Body of pancreas (tissue), 4 donors: ENCODE results near the gene TMPRSS9. TPM values are rescaled to one million over a fixed set of nuclear protein-coding genes. Genes with fewer than 3 reads are reported as not detected.

Experiments
- ATAC-seq: fragments of 150-250 bp; one replicate; pipeline ENCODE4 v1.9.1; 2016
- DNase-seq, 4 donors: peaks; one replicate each; pipeline ENCODE4 v3.0.0-alpha.2; 2019
- H3K27ac ChIP-seq, 4 donors: fragments of 200-600 bp; sonication (generic); 1 replicate in 3 of 4; 2 replicates in 1 of 4; pipeline versions ENCODE4 v1.5.1 to v1.6.1; 2016 to 2019; ENCODE audit warnings: mild to moderate bottlenecking in 1 of 4, mixed read lengths in 1 of 4, moderate library complexity in 1 of 4
- H3K27me3 ChIP-seq, 2 donors: fragments of 200-600 bp; sonication (generic); one replicate each; pipeline ENCODE4 v1.6.0; 2016; ENCODE audit warnings: mild to moderate bottlenecking in 1 of 2
- H3K36me3 ChIP-seq, 2 donors: fragments of 200-600 bp; sonication (generic); replicated peaks in 1 of 2; 2 replicates each; pipeline ENCODE4 v1.5.1; 2016; ENCODE audit warnings: low read depth in 2 of 2; ENCODE audit not compliant: insufficient read depth in 1 of 2
- H3K4me1 ChIP-seq: fragments of 200-600 bp; sonication (generic); one replicate; pipeline ENCODE4 v1.6.0; 2016
- H3K4me3 ChIP-seq, 2 donors: fragments of 200-600 bp; sonication (generic); 1 replicate in 1 of 2; 2 replicates in 1 of 2; pipeline ENCODE4 v1.5.1; 2016 to 2019
- H3K9me3 ChIP-seq, 3 donors: fragments of 200-600 bp; sonication (generic); 1 replicate in 2 of 3; 2 replicates in 1 of 3; pipeline ENCODE4 v1.5.1; 2016
- CTCF ChIP-seq, 7 experiments: fragments of 450-650 bp in 4 of 7; fragments of 200-600 bp in 3 of 7; sonication (generic) in 3 of 7; IDR thresholded peaks; one replicate each; pipeline ENCODE4 v1.5.1; 2016 to 2019; ENCODE audit warnings: antibody characterized with exemption in 7 of 7
- POLR2A ChIP-seq, 3 donors: fragments of 450-650 bp; IDR thresholded peaks; one replicate each; pipeline ENCODE4 v1.6.1; 2016; ENCODE audit warnings: antibody characterized with exemption in 3 of 3, mild to moderate bottlenecking in 2 of 3
- whole genome bisulfite sequencing, 2 donors: methylation state at CpG; one replicate each; pipeline ENCODE4 v1.1.5; 2017; 5-methylcytosine and 5-hydroxymethylcytosine counted together
- intact Hi-C: fragments of 100-400 bp; cut with DNase I; formaldehyde crosslinking; loops from one replicate; pipeline ENCODE4 v1.15.1; 2023
- total RNA-seq, 2 donors: library from RNA; depleted of rRNA; stranded (reverse); fragments of >200 nt; gene quantifications; one replicate each; pipeline ENCODE4 v1.1.0, GENCODE V29; 2016

TMPRSS9 gene
- total RNA-seq, 2 donors from 2014 or later: not detected

GRCh38 chr19:2324220-2324948, 35.7 kb upstream of the TMPRSS9 start:
- no peak overlapping the region for H3K4me3 ChIP-seq
- peaks cover 0 to 2% of the 10 kb centered on the region in 2 donors for H3K36me3 ChIP-seq
- WGBS, 2 donors: 89 to 90% methylated on average over 25 to 32 of the region's 34 CpGs
- no peak for DNase-seq
- H3K9me3 ChIP-seq: no peaks in the 10 kb centered on the region
- no peaks in the 10 kb centered on the region for H3K27me3 ChIP-seq
- TF ChIP-seq CTCF (IDR thresholded peaks at IDR 0.05): no peak
- H3K27ac ChIP-seq: no peak overlapping the region
- ATAC-seq: no peak
- intact Hi-C loops: no loop called here
- H3K4me1 ChIP-seq: peaks cover 21% of the 10 kb centered on the region

- Histone ChIP-seq H3K9me3 (no peaks in the 10 kb centered on the region), H3K27ac (no peak overlapping the region), H3K36me3 (peaks cover 0 to 2% of the 10 kb centered on the region in 2 donors), H3K4me1 (peaks cover 32% of the 10 kb centered on the region), H3K4me3 (no peak overlapping the region), H3K27me3 (no peaks in the 10 kb centered on the region)
- intact Hi-C loops: no loop called here
- ATAC-seq: no peak
- WGBS, 2 donors: 60 to 96% methylated on average over 12 to 22 of the region's 29 CpGs
- DNase-seq: no peak
- TF ChIP-seq POLR2A (IDR thresholded peaks at IDR 0.05) (no peak), CTCF (IDR thresholded peaks at IDR 0.05) (no peak)
These were observed 34.6 kb upstream of the TMPRSS9 start for GRCh38 chr19:2325281-2326046.

GRCh38 chr19:2326699-2327360, 33.2 kb upstream of the TMPRSS9 start:
- Histone ChIP-seq H3K4me3 (no peak overlapping the region), H3K9me3 (no peaks in the 10 kb centered on the region), H3K27me3 (no peaks in the 10 kb centered on the region), H3K4me1 (peaks cover 46% of the 10 kb centered on the region), H3K27ac (no peak overlapping the region), H3K36me3 (peaks cover 0 to 2% of the 10 kb centered on the region in 2 donors)
- no peak for DNase-seq
- ATAC-seq: no peak
- TF ChIP-seq CTCF (IDR thresholded peaks at IDR 0.05): no peak
- no peak for TF ChIP-seq POLR2A (IDR thresholded peaks at IDR 0.05)
- 89% methylated on average over 8 to 16 of the region's 16 CpGs for WGBS, 2 donors
- intact Hi-C loops: no loop called here

- Histone ChIP-seq H3K27me3 (no peaks in the 10 kb centered on the region), H3K36me3 (peaks cover 0 to 2% of the 10 kb centered on the region in 2 donors), H3K4me1 (peaks cover 56% of the 10 kb centered on the region), H3K9me3 (no peaks in the 10 kb centered on the region), H3K27ac (peak overlapping the region in 3 of 4 donors; percentile 75 to 80 (median 79)), H3K4me3 (peak overlapping the region; percentile 86 to 98)
- no peak for TF ChIP-seq CTCF (IDR thresholded peaks at IDR 0.05)
- peak in 1 of 3 donors; percentile 5 for TF ChIP-seq POLR2A (IDR thresholded peaks at IDR 0.05)
- ATAC-seq (peak; percentile 37), DNase-seq (peak in 2 of 4 donors; percentile 41 to 65)
- intact Hi-C loops: no loop called here
- WGBS, 2 donors: 1% methylated on average over 18 of the region's 18 CpGs
These were observed 32.2 kb upstream of the TMPRSS9 start for GRCh38 chr19:2327773-2328400.
